Kidney glomerular epithelial cell (primary cell): ENCODE measurements around the gene RORC.
"Not testable (repeated sequence)": the region's sequence is repeated elsewhere in the genome, so short reads cannot be mapped to it uniquely, and the experiment has no call there.

Experiments used
- DNase-seq: peaks from one replicate; lab custom pipeline; 2025; lab: John Stamatoyannopoulos, UW

The RORC gene

GRCh38 chr1:151831605-151832004, at the start of gene RORC:
RORC (minus strand) TSS chr1:151831802; CDS start chr1:151831764, 38 bp downstream.
- no peak for DNase-seq

GRCh38 chr1:151875419-151876097, 44.0 kb upstream of the RORC start:
- no peak for DNase-seq

- not testable (repeated sequence) for DNase-seq
Observed at GRCh38 chr1:151872776-151873175, 41.2 kb upstream of the RORC start.

- DNase-seq: no peak
Observed at GRCh38 chr1:151871284-151872030, 39.9 kb upstream of the RORC start.

- DNase-seq: no peak
Observed at GRCh38 chr1:151868486-151868885, 36.9 kb upstream of the RORC start.

- DNase-seq: no peak
Observed at GRCh38 chr1:151867765-151868411, 36.3 kb upstream of the RORC start.

GRCh38 chr1:151867321-151867720, 35.7 kb upstream of the RORC start:
- no peak for DNase-seq

- no peak for DNase-seq
Observed at GRCh38 chr1:151864411-151864810, 32.8 kb upstream of the RORC start.

- no peak for DNase-seq
Observed at GRCh38 chr1:151862604-151863003, 31.0 kb upstream of the RORC start.

- DNase-seq: no peak
Observed at GRCh38 chr1:151860504-151861187, 29.0 kb upstream of the RORC start.

GRCh38 chr1:151859891-151860293, 28.3 kb upstream of the RORC start:
- DNase-seq: no peak

GRCh38 chr1:151858886-151859665, 27.5 kb upstream of the RORC start:
- no peak for DNase-seq

GRCh38 chr1:151858030-151858746, 26.6 kb upstream of the RORC start:
- no peak for DNase-seq

- DNase-seq: no peak
Observed at GRCh38 chr1:151855933-151856332, 24.3 kb upstream of the RORC start.

GRCh38 chr1:151855516-151855915, 23.9 kb upstream of the RORC start:
- not testable (repeated sequence) for DNase-seq

- no peak for DNase-seq
Observed at GRCh38 chr1:151854658-151855057, 23.1 kb upstream of the RORC start.

- DNase-seq: no peak
Observed at GRCh38 chr1:151853411-151853943, 21.9 kb upstream of the RORC start, which contains the start of gene THEM5. THEM5 (minus strand) TSS chr1:151853712; CDS start chr1:151853565, 147 bp downstream.

GRCh38 chr1:151852733-151853132, 21.1 kb upstream of the RORC start:
- no peak for DNase-seq

- DNase-seq: no peak
Observed at GRCh38 chr1:151851886-151852285, 20.3 kb upstream of the RORC start.

- DNase-seq: no peak
Observed at GRCh38 chr1:151849871-151850270, 18.3 kb upstream of the RORC start.

- no peak for DNase-seq
Observed at GRCh38 chr1:151849126-151849525, 17.5 kb upstream of the RORC start.
